HepG2 (cell line): Measurements from ENCODE around the gene TBC1D22A. TPM values are rescaled to one million over a fixed set of nuclear protein-coding genes. Genes with fewer than 3 reads are reported as not detected.

ENCODE experiments used
- ATAC-seq: fragments of 200-7000 bp; cut with Tn5 transposase; 3 replicates; pipeline ENCODE4 v1.9.1; 2020; ENCODE audit warnings: mild to moderate bottlenecking, moderate library complexity
- BruUV-seq: library from RNA; stranded (reverse); fragments of 400-500 nt; replicated peaks from 2 replicates; lab custom pipeline; 2021; lab: Mats Ljungman, UMichigan
- CTCF ChIA-PET: fragments of 300-600 bp; formaldehyde crosslinking; extraction: SDS; loops from one replicate; lab custom pipeline; 2021; ENCODE audit warnings: low total read pairs, inconsistent platforms, low intra/inter-chr PET ratio; lab: Yijun Ruan, JAX
- POLR2A ChIA-PET: fragments of 350-600 bp; sonication (Branson Sonifier 250); formaldehyde crosslinking; loops from one replicate; lab custom pipeline; 2020; ENCODE audit warnings: antibody characterized with exemption, inconsistent platforms; lab: Yijun Ruan, JAX
- DNase-seq: peaks from one replicate; pipeline ENCODE4 v3.0.0-alpha.2; 2015; ENCODE audit warnings: low spot score
- FAIRE-seq: peaks from 3 replicates; lab custom pipeline; 2011; peaks lifted over from hg19 to GRCh38; lab: Jason Lieb, UNC
- H2AFZ ChIP-seq: one replicate; pipeline ENCODE4 v1.6.1; 2011; ENCODE audit warnings: low read length, inconsistent platforms
- H3K27ac ChIP-seq: fragments of 300-600 bp; 3 replicates; pipeline ENCODE4 v1.8.0; 2011; ENCODE audit warnings: mixed run types, mild to moderate bottlenecking, mixed read lengths, low read length, inconsistent platforms; ENCODE audit not compliant: insufficient read depth; ENCODE audit errors: extremely low read length
- H3K27me3 ChIP-seq, 2 experiments: fragments of 200-600 bp in 1 of 2; 2 replicates in 1 of 2; 3 replicates in 1 of 2; pipeline versions ENCODE4 v1.6.0 to v1.8.0; 2011; ENCODE audit warnings: low read length in 2 of 2, mild to moderate bottlenecking in 2 of 2, moderate library complexity in 2 of 2, inconsistent platforms in 1 of 2; ENCODE audit not compliant: insufficient read depth in 2 of 2, control insufficient read depth in 1 of 2
- H3K36me3 ChIP-seq, 2 experiments: fragments of 200-600 bp in 1 of 2; replicated peaks in 1 of 2; 2 replicates in 1 of 2; 3 replicates in 1 of 2; pipeline versions ENCODE4 v1.5.1 to v1.8.0; 2011; ENCODE audit warnings: low read length in 2 of 2, inconsistent platforms in 1 of 2; ENCODE audit not compliant: insufficient read depth in 2 of 2, control insufficient read depth in 1 of 2
- H3K4me1 ChIP-seq: 2 replicates; pipeline ENCODE4 v1.5.1; 2012; ENCODE audit warnings: low read length, inconsistent platforms; ENCODE audit not compliant: insufficient read depth
- H3K4me2 ChIP-seq: 2 replicates; pipeline ENCODE4 v1.6.0; 2011; ENCODE audit warnings: low read depth, low read length, inconsistent platforms
- H3K4me3 ChIP-seq, 3 experiments: fragments of 200-600 bp in 1 of 3; sonication (generic), shearing (Covaris generic) in 1 of 3; replicated peaks in 1 of 3; 2 replicates each; pipeline ENCODE4 v1.5.1; 2011 to 2016; ENCODE audit warnings: low read length in 3 of 3, inconsistent platforms in 2 of 3, low read depth in 2 of 3, mild to moderate bottlenecking in 2 of 3, control low read depth in 1 of 3, mixed read lengths in 1 of 3; ENCODE audit not compliant: insufficient read depth in 1 of 3
- H3K79me2 ChIP-seq: one replicate; pipeline ENCODE4 v1.6.1; 2011; ENCODE audit warnings: low read length, inconsistent platforms; ENCODE audit not compliant: insufficient read depth
- H3K9ac ChIP-seq: 2 replicates; pipeline ENCODE4 v1.6.0; 2011; ENCODE audit warnings: mild to moderate bottlenecking, low read depth, low read length, inconsistent platforms; ENCODE audit not compliant: insufficient read depth
- H3K9me3 ChIP-seq: 2 replicates; pipeline ENCODE4 v1.5.1; 2012; ENCODE audit warnings: mild to moderate bottlenecking, low read length
- H4K20me1 ChIP-seq: 2 replicates; pipeline ENCODE4 v1.6.0; 2011; ENCODE audit warnings: inconsistent platforms, mild to moderate bottlenecking, low read length, moderate library complexity; ENCODE audit not compliant: insufficient read depth
- CENPT ChIP-seq: sonication (generic); formaldehyde crosslinking; IDR thresholded peaks from 2 replicates; pipeline ENCODE4 v1.8.0; 2022; ENCODE audit warnings: low read depth, mild to moderate bottlenecking, moderate library complexity, missing genetic modification reagents
- MXD4 ChIP-seq: IDR thresholded peaks from 2 replicates; pipeline ENCODE4 v1.6.1; 2016; ENCODE audit warnings: mild to moderate bottlenecking, missing biosample characterization, missing genetic modification reagents
- RELA ChIP-seq: sonication (generic); formaldehyde crosslinking; IDR thresholded peaks from 2 replicates; pipeline ENCODE4 v1.4.0; 2020; ENCODE audit warnings: missing genetic modification reagents
- SNRNP70 ChIP-seq: fragments of 200-400 bp; formaldehyde crosslinking; IDR thresholded peaks from 2 replicates; pipeline ENCODE4 v1.6.1; 2017; ENCODE audit warnings: mild to moderate bottlenecking, low read depth, low read length, moderate library complexity
- TCF7 ChIP-seq: sonication (generic); IDR thresholded peaks from 2 replicates; pipeline ENCODE4 v1.6.1; 2016; ENCODE audit warnings: antibody characterized with exemption, low read depth
- ZBTB38 ChIP-seq: sonication (generic); formaldehyde crosslinking; IDR thresholded peaks from 2 replicates; pipeline ENCODE4 v1.5.1; 2020; ENCODE audit warnings: mild to moderate bottlenecking, missing genetic modification reagents
- ZNF274 ChIP-seq: sonication (generic); formaldehyde crosslinking; IDR thresholded peaks from 2 replicates; pipeline ENCODE4 v1.5.1; 2020; ENCODE audit warnings: mild to moderate bottlenecking, missing genetic modification reagents
- ZNF343 ChIP-seq: sonication (generic); formaldehyde crosslinking; IDR thresholded peaks from 2 replicates; pipeline ENCODE4 v1.4.0; 2020; ENCODE audit warnings: mild to moderate bottlenecking, missing genetic modification reagents
- ZNF382 ChIP-seq: sonication (generic); formaldehyde crosslinking; IDR thresholded peaks from 2 replicates; pipeline ENCODE4 v1.5.0; 2020; ENCODE audit warnings: missing genetic modification reagents, mild to moderate bottlenecking, borderline replicate concordance
- ZNF629 ChIP-seq: sonication (generic); formaldehyde crosslinking; conservative IDR thresholded peaks from 2 replicates; pipeline ENCODE4 v1.5.0; 2020; ENCODE audit warnings: missing genetic modification reagents
- ZNF788 ChIP-seq: sonication (generic); formaldehyde crosslinking; IDR thresholded peaks from 2 replicates; pipeline ENCODE4 v1.5.0; 2020; ENCODE audit warnings: mild to moderate bottlenecking, missing genetic modification reagents, borderline replicate concordance
- WGBS: methylation state at CpG from one replicate; pipeline ENCODE4 v1.1.6; 2017; ENCODE audit warnings: low lambda C conversion rate; 5-methylcytosine and 5-hydroxymethylcytosine counted together
- in situ Hi-C: cut with HindIII; loops from 2 replicates; pipeline ENCODE4 v1.10.0; 2017; ENCODE audit warnings: low pct_unique_long_range_greater_than_20kb; ENCODE audit not compliant: extremely low pct_ligation_motif_present
- intact Hi-C: fragments of 100-400 bp; cut with micrococcal nuclease; formaldehyde crosslinking; loops from one replicate; pipeline ENCODE4 v1.10.0; 2022; ENCODE audit not compliant: unreplicated experiment
- polyA plus RNA-seq, 8 experiments: library from polyadenylated mRNA; depleted of rRNA in 3 of 8; stranded (reverse) in 7 of 8; unstranded in 1 of 8; fragments of >200 nt; fragmentation: Illumina TruSeq in 4 of 8; extraction: Trizol in 4 of 8; gene quantifications; 2 replicates each; pipeline versions ENCODE4 v1.2.1 to v1.2.3, GENCODE V29; 2011 to 2016; ENCODE audit warnings: low read depth in 4 of 8, missing spikeins in 1 of 8, mixed read lengths in 1 of 8; ENCODE audit not compliant: insufficient read depth in 1 of 8
- total RNA-seq, 5 experiments: library from RNA; depleted of rRNA; stranded (reverse); fragments of >200 nt; fragmentation: Illumina TruSeq; extraction: Trizol; gene quantifications; 2 replicates each; pipeline ENCODE4 v1.2.3, GENCODE V29; 2016; ENCODE audit warnings: low read depth in 1 of 5
- TF ChIP-seq, protein P1 (sequence below): IDR thresholded peaks from 2 replicates; pipeline ENCODE4 v1.6.1; 2012; ENCODE audit warnings: low read depth, low read length, improper control_type of control experiment
- TF ChIP-seq, protein P2 (sequence below): sonication (generic); formaldehyde crosslinking; IDR thresholded peaks from 2 replicates; pipeline ENCODE4 v1.8.0; 2022; ENCODE audit warnings: missing genetic modification reagents, low read depth, mild to moderate bottlenecking, borderline replicate concordance

TBC1D22A gene
- total and polyA plus RNA-seq, 2 of the 13 experiments (the other 11 are each of a cell fraction or from before 2014, with no cell fraction given): 17.3 to 18.0 TPM

- TF ChIP-seq ZNF788 (CRISPR knock-in tag): no peak
These were observed 391.5 kb downstream of the TBC1D22A start (continued) for GRCh38 chr22:47153854-47154525.

- in situ Hi-C loops: no loop called here
- CTCF ChIA-PET: no interaction called here
- Histone ChIP-seq H3K9me3 (no peaks in the 10 kb centered on the region), H3K36me3 (peaks cover 3 to 7% of the 10 kb centered on the region in 2 experiments; a peak in 4 of 5 replicates), H4K20me1 (peaks cover 4% of the 10 kb centered on the region; the same call in 1 of the 2 replicates), H2AFZ (no peak overlapping the region), H3K27ac (no peak overlapping the region), H3K4me1 (no peaks in the 10 kb centered on the region), H3K79me2 (no peaks in the 10 kb centered on the region), H3K4me2 (no peak overlapping the region), H3K9ac (no peak overlapping the region), H3K4me3 (no peak overlapping the region), H3K27me3 (no peaks in the 10 kb centered on the region)
- TF ChIP-seq ZNF343 (no peak), MXD4 (CRISPR knock-in tag) (no peak), ZBTB38 (CRISPR knock-in tag) (no peak), ZNF274 (CRISPR knock-in tag) (no peak), SNRNP70 (no peak), RELA (CRISPR knock-in tag) (no peak), ZNF629 (CRISPR knock-in tag) (no peak), ZNF382 (no peak), TCF7 (no peak), CENPT (CRISPR knock-in tag) (no peak)
- TF ChIP-seq, protein P1, sequence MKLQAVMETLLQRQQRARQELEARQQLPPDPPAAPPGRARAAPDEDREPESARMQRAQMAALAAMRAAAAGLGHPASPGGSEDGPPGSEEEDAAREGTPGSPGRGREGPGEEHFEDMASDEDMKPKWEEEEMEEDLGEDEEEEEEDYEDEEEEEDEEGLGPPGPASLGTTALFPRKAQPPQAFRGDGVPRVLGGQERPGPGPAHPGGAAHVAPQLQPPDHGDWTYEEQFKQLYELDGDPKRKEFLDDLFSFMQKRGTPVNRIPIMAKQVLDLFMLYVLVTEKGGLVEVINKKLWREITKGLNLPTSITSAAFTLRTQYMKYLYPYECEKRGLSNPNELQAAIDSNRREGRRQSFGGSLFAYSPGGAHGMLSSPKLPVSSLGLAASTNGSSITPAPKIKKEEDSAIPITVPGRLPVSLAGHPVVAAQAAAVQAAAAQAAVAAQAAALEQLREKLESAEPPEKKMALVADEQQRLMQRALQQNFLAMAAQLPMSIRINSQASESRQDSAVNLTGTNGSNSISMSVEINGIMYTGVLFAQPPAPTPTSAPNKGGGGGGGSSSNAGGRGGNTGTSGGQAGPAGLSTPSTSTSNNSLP: no peak
- TF ChIP-seq, protein P2, sequence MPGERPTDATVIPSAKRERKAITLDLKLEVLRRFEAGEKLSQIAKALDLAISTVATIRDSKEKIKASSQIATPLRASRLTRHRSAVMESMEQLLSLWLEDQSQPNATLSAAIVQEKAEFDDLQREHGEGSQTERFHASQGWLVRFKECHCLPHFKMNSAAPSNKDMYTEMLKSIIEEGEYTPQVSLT (CRISPR knock-in tag): no peak
- ATAC-seq (no peak), FAIRE-seq (no peak), DNase-seq (no peak)
- POLR2A ChIA-PET: no interaction called here
- BruUV-seq: no TSS peak
- 95% methylated on average over 11 of the region's 19 CpGs for WGBS
- intact Hi-C loops: no loop called here
These were observed 392.2 kb downstream of the TBC1D22A start for GRCh38 chr22:47154621-47155081.
